Stimulated activated CD4-positive, alpha-beta T cell treated with anti-CD3 and anti-CD28 coated beads, Interleukin-1b, Interleukin-23, amount 100 ng/mL, for 4 hours (primary cell): ENCODE results near the gene SERTAD2.

Experiments used
- DNase-seq, 2 donors: peaks; one replicate each; pipeline ENCODE4 v3.0.0-alpha.2; 2020; ENCODE audit warnings: low read depth in 2 of 2

Gene SERTAD2, protein sequence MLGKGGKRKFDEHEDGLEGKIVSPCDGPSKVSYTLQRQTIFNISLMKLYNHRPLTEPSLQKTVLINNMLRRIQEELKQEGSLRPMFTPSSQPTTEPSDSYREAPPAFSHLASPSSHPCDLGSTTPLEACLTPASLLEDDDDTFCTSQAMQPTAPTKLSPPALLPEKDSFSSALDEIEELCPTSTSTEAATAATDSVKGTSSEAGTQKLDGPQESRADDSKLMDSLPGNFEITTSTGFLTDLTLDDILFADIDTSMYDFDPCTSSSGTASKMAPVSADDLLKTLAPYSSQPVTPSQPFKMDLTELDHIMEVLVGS

DNA sequence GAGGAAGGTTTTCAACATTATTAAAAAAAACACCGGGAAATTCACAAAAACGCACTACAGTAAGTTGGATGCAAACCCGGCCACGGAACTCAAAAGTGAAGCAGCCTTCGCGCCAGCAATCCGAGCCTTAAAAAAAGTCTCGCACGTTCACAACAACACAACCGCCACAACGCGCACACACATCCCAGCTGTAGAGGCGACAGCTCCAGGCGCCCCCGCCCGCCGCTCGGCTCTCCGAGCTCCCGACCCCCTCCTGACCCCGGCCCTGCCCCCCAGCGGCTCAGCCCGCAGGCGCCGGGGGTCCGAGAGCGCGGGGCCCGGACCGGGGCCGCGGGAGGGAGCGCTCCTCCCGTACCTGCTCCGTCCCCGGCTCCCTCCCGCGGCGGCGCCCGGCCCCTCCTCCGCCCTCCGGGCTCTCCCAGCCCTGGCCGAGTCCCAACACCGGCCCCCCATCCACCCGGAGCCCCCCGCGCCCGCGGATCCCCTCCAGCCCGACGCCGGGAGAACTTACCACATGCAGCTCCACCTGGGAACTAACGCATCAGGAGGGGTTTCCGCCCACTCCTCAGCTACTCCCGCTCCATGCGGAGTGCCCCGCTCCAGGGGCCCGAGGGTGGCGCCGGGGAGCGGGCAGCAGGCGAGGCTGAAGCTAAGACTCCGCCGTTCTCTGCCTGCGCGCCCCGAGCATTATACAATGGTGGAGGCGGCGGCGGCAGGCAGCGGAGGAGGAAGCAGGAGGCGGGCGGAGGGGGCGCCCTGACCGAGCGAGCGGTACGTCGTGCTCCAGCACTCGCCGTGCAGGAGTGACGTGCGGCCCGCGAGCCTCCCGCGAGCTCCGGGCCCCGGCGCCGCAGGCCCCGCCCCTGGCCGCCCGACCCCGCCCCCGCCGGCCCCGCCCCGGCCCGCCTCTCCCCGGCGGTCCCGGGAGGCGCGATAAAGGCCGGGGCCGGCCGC, at the start of gene SERTAD2:
TSS of gene SERTAD2 (minus strand) at position 805 of the 954 bp plus-strand sequence. CDS start 17,042 bp downstream, outside the sequence.
- peak; percentile 75 to 80 for DNase-seq

DNA sequence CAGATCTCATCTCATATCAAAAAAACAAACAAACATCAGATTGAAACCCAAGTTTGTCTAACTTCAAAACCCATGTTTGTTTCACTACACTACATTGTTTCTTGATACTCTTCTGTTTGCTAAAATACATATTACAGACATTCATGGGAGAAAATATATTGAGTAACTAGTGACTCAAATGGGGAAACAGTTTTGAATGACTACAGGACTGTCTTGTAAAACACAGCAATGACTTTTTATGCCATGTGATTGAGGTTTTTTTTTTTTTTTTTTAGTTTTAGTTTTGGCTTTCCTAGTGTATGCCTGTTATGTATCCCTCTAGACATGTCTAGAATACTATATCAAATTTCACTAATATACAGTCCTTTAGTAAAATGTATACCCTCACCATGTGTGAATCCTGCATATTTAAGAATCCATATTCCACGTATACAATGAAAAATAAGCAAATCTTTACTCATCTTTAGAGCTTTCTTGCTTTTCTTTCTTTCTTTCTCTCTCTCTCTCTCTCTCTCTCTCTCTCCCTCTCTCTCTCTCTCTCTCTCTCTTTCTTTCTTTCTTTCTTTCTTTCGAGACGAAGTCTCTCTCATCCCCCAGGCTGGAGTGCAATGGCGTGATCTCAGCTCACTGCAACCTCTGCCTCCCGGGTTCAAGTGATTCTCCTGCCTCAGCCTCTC, 46.6 kb upstream of the SERTAD2 start:
- no peak for DNase-seq

DNA sequence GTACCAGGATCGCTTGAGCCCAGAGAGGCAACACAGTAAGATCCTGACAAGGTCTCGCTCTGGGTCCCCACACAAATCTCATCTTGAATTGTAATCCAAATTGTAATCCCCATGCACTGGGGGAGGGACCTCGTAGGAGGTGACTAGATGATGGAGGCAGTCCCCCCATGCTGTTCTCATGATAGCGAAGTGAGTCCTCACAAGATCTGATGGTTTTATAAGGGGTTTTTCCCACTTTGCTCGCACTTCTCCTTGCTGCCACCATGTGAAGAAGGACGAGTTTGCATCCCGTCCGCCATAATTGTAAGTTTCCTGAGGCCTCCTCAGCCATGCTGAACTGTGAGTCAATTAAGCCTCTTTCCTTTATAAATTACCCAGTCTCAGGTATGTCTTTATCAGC, 46.0 kb upstream of the SERTAD2 start:
- peak in 1 of 2 donors; percentile 5 for DNase-seq

DNA sequence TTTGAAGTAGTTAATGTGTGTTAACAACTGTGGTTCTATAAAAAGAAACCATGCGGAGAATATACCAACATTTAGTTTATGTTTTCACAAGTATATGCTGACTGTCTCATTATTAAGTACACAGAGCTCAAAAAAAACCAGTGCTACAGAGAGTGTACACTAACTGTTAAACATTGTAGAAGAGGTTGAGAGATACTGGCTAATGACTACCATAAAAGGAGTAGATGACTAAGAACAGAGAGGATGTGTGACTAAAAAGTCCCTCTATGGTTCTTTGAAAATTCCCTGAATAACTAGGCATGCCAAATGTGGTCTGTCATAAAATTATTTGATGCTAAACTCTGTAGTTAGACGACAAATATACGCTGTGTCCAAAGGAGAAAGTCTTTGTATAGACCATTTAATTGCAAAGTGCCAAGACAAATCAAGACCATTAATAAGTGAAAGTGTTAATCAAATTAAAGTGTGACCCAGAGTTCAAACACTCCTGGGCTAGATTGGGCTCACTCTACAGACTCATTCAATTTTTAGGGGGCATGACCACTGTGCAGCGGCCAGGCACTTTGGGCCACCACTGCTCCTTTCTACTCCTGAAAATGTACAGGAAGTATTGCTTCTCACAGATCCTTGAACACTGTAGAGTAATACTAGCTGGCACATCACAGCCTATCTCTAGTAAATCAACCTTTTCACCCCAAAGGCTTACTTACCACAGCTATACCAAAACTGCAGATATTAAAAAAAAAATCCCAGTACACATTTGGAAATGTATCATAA, 45.1 kb upstream of the SERTAD2 start:
- DNase-seq: no peak

DNA sequence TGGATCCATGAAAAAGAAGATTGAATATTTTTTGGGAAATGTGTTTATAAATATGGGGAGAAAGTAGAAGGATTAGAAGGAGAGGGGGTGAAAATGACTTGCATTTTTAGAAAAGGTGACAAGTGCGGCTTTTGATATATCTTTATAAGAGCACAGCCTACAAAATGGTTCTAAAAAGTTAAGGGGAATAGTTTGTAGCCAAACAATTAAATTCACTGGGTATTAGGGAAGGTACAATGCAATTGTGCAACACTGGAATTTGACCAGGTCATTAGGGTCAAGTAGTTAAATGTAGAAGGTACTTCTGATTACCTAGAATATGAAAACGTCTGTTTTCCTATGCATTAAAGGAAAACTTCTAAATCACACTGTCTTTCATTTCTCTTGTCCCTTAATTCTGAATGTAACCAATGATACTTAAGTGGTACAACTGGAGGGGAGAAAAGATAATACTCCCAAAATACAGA, 44.5 kb upstream of the SERTAD2 start:
- DNase-seq: no peak

DNA sequence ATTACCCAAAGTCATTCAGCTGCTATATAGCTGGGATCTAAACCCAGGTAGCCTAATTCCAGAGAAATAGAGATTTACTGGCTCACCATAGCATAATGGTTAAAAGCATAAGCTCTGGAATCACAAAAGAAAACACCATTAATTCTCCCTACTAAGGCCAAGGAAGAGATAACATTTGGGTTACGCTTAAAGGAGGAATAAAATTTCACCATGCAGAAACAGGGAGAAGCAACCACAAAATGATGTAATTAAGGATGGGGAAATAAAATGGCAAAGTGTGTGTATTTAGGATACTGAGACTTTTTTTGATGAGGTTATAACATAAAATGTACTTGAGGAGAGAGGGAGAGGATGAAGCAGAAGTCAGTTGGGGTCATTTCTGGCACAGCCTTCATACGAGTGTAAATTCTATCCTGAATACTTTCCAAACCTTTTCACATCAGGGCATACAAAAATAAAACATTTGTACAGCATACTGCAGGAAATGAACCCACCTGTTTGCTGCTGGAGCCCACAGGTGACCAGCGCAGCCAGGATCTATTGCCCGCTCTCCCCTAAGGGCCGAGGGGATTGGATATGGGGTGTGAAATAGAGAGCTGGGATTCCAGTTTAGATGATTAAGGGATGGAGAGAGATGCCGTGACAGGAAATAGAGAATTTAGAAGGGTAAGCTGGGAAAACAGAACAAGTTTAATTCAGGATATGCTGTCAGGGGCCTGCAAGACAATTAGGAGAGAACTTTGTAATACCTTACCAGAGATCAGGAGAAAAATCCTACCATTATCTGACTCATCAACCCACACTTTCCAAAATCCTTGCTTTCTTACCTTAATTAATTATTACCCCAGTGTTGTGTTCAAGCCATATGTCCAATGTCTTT, 43.8 kb upstream of the SERTAD2 start:
- DNase-seq: no peak

DNA sequence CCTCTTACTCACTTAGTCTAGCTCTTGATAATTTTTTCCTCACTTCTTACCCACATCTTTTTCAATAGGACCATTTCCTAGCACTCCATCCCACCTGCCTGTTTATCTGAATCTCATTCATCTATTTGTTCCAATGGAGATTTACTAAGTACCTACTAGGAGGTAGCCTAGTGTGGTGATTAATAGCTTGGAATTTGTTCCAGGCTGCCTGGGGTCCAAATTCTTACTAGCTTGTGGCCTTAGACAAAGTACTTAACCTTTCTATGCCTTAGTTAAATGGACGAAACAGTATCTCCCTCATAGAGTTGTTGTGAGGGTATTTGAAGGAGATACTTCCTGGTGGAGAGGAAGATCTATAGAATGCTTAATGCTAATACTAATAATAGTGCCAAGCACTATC, 42.9 kb upstream of the SERTAD2 start:
- DNase-seq: no peak

DNA sequence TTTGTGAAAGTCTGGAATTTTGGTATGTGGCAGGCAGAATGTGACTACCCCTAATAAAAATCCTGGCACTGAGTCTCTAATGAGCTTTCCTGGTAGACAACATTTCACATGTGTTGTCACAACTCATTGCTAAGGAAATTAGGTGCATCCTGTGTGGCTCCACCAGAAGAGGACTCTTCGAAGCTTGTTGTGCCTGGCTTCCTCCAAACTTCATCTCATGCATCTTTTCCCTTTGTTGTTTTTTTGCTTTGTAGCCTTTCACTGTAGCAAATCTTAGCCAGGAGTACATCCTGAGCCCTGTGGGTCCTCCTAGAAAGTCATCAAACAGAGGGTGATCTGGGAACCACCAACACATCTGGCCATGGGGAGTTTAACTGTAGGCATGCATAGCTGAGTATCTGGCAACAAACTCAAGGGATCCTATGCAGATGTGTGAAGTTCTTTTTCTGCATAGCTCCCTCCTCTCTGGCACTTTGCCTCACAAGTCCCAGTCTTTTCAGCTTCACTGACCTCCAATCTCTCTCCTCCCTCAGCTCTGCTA, 42.1 kb upstream of the SERTAD2 start:
- no peak for DNase-seq

DNA sequence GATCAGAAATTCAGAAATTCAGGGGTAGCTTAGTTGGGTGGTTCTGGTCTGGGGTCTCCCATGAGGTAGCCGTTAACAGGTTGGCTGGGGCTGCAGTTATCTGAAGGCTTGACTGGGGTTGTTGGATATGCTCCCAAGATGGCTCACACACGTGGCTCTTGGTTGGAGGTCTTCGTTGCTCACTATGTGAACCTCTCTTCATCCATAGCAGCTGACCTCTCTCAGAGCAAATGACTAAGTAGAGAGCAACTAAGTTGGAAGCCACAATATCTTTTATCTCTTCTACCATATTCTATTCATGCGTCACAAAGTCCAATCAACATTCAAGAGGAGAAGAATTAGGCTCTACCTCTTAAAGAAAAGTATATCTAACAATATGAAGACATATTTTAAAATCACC, 38.7 kb upstream of the SERTAD2 start:
- no peak for DNase-seq

DNA sequence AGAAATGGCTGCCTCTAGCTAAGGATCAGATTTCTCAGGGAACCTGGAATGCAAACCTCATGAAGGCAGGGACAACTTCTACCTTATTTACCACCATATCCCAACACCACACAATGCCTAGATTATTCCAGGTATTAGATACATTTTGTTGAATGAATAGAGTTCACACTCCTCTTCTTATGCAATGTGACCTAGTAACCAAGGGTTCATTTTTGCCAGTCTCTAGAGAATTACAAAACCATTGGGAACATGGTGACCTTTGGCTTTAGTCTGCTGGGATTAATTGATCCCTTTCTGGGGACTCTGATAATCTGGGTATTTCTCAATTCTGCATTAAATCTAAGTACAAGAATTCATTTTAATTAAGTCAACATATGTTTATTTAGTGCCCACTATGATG, 35.2 kb upstream of the SERTAD2 start:
- DNase-seq: no peak

DNA sequence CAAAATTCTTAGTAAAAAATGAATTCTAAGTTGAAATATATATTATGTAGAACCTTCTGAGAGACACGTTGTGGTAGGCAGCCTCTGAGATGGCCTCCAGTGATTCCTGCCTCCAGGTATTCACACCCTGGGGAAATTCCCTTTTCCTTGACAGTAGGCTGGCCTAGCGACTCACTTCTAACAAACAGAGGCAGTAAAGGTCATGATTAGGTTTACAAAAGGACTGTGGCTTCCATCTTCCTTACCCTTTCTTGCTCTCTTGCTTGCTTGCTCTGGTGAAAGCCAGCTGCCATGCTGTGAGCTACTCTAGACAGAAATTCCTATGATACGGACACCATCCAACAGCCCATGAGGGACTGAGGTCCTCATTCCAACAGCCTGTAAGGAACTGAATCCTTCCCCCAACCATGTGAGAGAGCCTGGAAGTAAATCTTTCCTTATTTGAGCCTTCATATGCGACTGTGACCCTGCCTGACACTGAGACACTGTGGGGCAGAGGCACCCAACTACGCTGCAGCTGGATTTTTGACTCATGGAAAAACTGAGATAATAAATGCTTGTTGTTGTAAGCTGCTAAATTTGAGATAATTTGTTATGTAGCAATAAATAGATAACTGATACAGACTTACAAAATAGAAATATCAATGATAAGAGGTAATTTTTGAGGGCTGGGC, 32.7 kb upstream of the SERTAD2 start:
- no peak for DNase-seq

DNA sequence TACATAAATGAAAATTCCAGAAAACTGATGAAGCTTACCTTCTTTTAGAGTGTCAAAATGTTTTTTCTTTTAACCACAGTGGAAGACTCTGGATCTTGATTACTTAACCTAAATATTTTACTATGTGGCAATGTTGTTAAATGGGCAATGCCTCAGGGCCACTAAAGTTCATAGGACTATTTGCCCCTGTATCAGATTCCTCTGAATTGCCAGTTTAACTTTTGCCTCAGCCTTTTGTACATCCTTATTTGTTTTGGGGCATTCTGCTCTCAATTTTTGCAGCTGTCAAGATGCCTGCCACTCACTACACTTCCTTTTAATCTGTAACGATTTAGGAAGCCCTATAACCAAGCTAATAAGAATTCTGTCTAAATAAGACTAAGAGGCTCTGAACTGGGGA, 31.7 kb upstream of the SERTAD2 start:
- no peak for DNase-seq

DNA sequence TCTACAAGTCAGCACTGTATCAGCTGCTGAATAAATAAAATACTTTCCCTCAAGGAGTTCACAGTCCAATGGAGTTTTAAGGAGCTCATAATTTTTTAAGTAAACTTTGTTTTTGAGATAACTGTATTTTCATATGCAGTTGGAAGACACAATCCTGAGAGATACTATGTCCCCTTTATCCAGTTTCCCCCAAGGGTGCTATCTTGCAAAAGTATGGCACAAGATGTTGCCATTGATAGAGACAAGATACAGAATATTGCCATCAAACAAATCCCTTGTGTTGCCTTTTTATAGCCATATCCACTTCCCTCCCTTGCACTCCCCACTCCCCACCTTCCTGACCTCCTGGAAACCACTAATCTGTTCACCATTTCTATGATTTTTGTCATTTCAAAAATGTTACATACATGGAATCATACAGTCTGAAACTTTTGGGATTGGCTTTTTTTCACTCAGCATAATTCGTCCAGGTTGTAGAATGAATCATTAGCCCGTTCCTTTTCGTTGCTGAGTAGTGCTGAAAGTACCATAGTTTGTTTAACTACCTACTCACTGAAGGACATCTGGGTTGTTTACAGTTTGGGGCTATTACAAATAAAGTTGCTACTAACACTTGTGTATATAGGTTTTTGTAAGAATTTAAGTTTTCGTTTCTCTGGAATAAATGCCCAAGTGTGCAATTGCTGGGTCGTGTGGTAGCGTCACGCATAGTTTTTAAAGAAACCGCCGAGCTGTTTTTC, 30.2 kb upstream of the SERTAD2 start:
- no peak for DNase-seq

DNA sequence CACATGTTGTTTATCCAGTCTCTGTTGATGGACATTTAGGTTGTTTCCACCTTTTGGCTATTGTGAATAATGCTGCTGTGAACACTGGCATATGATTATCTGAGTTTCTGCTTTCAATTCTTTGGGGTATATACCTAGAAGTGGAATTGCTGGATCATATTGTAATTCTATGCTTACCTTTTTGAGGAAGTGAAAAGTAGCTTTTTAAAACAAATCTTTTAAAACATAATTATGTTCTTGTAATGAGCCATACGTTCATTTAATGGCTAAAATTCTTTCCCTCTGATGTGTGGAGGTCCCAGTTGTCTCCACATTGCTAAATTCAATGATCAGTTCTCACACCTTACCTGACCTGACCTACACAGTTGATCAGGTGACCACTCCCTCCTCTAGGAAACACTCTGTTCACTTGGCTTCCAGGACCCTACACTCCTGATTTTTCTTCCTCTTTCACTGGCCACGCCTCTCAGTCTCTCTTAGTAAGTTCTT, 27.8 kb upstream of the SERTAD2 start:
- no peak for DNase-seq

DNA sequence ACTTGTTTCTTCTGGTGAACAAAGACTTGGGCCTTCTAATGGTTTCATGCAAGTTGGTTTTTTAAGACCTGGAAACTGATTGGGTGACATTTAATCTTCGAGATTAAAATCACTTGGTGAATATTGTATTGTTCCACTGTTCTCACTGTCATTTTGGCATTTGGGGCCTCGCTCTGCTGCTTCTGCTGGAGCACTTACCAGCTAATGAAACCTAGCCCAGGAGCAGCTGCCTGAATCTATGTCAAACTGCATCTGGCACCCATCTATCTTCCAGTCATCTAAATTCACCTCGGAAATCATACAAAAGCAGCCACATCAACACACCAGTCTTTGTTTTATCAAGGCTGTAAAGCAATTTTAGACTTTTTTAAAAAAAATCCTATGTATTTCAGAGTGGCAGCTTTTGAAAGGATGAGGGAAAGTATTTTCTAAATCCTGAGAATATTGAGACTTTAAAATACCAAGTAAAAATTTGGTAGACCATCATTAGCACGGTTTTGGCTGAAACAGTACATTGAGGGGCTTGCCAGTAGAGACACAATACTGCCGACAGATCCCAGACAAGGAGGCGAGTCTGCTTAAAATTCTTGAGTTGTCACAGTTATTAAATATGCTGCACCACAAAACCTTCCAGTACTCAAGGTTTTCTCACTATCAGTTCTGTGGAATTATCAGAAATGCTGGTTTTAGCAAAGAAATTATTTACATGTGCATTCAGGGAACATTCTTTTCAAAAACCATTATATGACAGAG, 26.1 kb upstream of the SERTAD2 start:
- DNase-seq: no peak

DNA sequence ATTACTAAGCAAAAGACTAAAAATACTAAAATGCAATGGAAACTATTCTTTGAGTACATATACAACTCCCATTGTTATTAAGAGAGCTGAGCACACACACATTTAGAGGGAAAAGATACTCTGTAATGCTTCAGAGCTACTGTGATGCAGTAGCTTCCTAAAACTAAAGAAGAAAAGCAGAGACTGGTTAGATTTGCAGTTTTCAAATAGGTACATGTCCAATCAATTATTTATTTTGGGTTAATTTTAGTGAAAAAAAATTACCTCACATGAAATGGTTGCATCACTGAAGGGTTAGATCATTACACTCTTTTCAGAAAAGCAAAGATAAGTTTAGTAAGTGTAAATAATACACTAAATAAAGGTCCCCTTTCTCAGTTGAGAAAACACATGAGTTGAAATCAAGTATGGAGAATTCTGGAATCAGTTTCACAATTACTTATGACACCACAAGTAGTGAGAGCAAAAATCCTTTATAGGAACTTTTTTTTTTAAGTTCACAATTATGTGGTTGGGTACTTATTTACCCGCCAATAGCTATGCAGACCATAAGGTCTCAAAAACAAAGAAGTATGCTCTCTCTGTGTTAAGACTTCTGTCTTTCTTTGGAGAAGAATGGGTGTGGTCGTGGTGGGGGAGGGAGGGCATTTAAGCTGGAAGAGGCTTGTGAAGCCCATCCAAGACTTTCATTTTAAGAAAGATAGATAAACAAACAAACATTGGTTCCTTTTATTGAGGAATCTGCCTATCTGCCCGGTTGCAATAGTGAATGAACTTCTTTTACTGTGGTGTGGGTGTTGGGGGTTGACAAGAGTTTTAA, 25.3 kb upstream of the SERTAD2 start:
- no peak for DNase-seq

DNA sequence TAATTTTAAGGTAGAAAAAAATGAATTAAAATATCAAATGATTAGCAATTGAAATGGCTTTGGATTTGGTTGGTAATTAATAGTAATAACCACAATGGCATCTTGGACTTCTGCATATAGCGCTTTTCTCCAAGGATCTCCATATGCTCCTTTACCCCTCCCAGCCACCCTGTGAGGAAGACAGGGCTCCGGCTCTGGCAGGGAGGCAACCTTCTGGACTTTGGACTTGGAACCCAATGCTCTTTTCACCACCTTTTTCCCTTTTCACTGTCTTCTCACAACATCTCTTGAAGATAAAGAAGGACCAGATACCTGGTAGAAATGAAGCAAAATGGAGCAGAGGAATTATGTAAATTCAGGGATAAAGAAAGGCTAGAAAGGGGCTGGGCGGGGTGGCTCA, 23.8 kb upstream of the SERTAD2 start:
- no peak for DNase-seq
